Stimulated activated CD8-positive, alpha-beta memory T cell treated with anti-CD3 and anti-CD28 coated beads, Interleukin-2, amount 100 ng/mL, for 1 hour (primary cell): ENCODE results near the gene ENOSF1.
"Not testable (repeated sequence)": the region's sequence is repeated elsewhere in the genome, so short reads cannot be mapped to it uniquely, and the experiment has no call there.

Experiments used
- DNase-seq, 2 donors: peaks; one replicate each; pipeline ENCODE4 v3.0.0-alpha.2; 2020; ENCODE audit warnings: low read depth in 2 of 2

ENOSF1 gene

DNA sequence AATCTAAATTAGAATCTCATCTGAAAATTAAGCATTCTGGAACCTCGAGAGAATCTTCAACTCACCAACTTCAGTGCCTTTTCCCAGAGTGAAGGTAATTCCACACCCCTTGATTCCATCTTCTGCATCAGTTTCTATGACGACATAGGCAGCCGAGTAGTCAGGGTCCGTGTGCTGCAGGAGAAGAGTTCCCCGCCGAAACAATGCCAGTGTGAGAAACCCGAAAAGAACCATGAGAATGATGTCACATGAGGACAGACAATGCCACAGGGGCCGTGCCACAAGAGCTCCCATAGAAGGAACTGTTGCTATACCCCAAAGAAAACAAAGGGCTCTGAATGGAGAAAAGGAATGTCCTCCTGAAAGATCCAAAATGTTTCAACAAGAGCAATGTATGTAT lies 6.0 kb downstream of the ENOSF1 start:
- no peak for DNase-seq

- DNase-seq = no peak
Observed at GRCh38 chr18:703213-703967, 9.0 kb downstream of the ENOSF1 start.

DNA sequence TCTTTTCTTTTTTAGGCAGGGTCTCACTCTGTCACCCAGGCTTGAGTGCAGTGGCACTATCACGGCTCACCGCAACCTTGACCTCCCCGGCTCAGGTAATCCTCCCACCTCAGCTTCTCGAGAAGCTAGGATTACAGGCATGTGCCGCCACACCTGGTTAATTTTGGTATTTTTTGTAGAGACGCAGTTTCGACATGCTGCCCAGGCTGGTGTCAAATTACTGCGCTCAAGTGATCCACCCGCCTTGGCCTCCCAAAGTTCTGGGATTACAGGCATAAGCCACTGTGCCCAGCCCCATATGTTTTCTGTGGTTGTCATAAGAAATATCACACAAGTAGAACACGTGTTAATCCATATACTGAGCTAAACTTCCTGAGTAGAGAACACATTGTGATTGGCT lies 14.6 kb downstream of the ENOSF1 start:
- no peak for DNase-seq

GRCh38 chr18:697012-697411 lies 15.4 kb downstream of the ENOSF1 start:
- no peak for DNase-seq

- DNase-seq = no peak
Observed at GRCh38 chr18:693466-694187, 18.8 kb downstream of the ENOSF1 start.

GRCh38 chr18:692824-693223 lies 19.6 kb downstream of the ENOSF1 start:
- no peak for DNase-seq

DNA sequence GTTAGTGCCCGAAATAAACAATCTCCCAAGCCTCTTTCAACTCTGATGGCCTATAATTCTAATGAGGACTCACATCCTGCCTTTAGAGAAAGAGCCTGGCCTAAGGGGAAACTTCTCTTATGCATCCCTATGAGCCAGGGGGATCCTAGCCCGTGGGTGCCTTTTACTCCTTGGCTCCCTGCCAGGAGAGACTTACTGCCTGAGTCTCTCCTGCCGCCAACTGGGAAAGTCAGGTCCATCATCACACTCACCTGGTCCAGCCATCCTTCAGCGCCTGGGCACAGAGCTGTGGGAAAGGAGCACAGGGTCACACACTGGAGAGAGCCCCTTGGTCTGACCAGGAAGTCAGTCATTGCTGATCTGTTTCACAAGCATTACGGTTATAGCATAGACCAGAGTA lies 24.1 kb downstream of the ENOSF1 start:
- no peak for DNase-seq

DNA sequence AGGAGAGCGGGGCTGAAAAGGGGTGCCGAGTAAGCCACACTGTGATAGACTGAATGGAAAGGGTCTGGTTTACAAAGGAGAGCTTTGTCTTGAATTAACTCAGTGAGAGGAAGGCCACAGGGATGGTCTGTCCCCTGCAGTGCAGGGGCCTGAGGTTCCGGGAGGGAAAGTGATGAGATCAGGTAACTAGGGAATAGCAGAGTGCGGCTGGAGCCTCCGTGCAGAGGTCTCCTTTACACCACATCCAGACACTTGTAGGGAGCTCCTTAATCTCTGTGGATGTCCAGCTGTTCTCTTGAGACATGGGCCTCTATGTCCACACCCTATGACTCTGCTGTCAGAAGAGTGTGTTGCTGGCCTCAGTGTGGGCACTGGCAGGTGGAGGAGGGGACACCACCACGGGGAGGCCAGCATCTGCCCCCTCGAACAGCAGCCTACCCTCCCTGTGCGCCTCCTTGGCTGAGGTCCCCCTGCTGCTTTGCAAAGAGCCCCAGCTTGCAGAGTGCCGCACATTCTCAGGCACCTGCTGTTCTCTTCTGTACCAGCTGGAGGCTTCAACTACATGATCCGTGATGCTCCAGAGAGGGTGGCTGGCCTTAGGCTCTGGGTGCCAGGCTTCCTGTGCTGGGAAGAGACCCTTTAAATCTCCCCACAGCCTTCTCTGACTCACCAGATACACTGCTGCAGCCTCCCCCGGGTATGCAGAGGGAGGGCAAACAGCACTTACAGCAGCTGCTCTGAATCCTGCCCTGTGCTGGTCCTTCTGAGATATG lies 25.9 kb downstream of the ENOSF1 start:
- no peak for DNase-seq

GRCh38 chr18:685438-685837 lies 27.0 kb downstream of the ENOSF1 start:
- DNase-seq = no peak

- no peak for DNase-seq
Observed at GRCh38 chr18:683531-683930, 28.9 kb downstream of the ENOSF1 start.

- no peak for DNase-seq
Observed at GRCh38 chr18:682833-683232, 29.6 kb downstream of the ENOSF1 start.

- not testable (repeated sequence) for DNase-seq
Observed at GRCh38 chr18:682416-682815, 30.0 kb downstream of the ENOSF1 start.

DNA sequence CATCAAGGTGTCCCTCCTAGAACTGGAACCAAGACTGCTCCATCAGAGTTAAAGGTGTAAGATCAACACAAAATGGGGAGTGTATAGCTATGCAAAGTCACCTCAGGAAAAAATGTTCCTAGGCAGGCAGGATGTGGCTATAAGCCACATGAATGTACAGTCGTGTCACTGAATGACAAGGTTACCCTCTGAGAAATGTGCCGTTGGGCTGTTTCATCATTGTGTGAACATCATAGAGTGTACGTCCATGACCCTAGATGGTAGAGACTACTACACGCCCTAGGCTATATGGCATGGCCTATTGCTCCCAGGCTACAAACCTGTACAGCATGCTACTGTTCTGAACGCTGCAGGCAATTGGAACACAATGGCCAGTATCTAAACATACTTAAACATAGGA lies 30.4 kb downstream of the ENOSF1 start:
- DNase-seq = no peak

- DNase-seq = no peak
Observed at GRCh38 chr18:680392-680791, 32.0 kb downstream of the ENOSF1 start.

GRCh38 chr18:679516-679915 lies 32.9 kb downstream of the ENOSF1 start:
- DNase-seq = no peak

- DNase-seq = no peak
Observed at GRCh38 chr18:678482-679182, 33.8 kb downstream of the ENOSF1 start.

GRCh38 chr18:677951-678381 lies 34.5 kb downstream of the ENOSF1 start:
- no peak for DNase-seq

DNA sequence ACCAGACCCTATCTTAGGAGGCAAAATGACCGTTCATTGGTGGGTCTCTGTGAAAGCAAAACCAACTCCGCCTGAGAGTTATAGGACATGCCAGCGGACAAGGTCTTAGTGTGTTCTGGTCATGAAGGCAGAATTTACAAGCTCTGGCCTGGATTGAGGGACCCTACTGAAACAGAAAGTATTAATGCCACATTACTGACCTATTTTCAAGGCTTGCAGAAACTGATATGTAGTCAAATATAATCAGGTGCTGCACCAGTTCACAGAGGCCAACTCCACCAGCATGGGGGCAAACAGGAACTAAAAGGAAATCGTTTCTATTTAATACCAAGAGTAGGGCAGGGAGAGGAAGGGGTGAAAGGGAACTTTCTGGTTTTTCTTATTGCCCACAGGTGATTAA lies 35.3 kb downstream of the ENOSF1 start:
- DNase-seq = no peak

DNA sequence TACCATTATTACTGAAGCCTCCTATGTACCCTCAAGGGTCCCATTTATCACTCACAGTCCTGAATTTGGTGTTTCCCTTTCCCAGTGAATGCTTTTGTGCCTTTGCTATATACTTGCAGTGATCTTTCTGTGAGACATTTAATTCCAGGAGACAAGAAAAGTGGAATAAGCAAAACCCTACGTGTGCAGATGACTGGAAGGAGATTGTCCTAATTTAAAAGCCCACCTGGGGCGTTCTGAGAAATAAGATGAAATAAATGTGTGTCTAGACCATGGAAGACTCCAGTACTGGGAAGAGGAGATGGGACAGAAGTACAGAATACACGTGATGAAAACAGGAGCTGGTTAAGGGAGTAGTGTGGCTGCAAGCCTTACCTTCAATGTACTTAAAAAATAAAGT lies 35.7 kb downstream of the ENOSF1 start:
- no peak for DNase-seq

DNA sequence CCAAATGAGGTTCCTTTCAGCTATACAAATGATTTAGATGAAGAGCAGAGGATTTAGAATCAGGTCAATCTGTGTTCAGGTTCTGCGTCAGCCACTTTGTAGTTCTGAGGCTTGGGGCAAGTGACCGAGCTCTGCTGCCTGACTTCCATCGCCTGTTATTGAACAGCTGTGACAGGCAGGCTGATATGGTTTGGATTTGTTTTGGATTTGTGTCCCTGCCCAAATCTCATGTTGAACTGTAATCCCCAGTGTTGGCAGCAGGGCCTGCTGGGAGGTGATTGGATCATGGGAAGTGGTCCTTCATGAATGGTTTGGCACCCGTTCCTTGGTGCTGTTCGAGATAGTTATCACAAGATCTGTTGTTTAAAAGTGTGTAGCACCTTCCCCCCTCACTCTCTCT lies 36.4 kb downstream of the ENOSF1 start:
- no peak for DNase-seq

- no peak for DNase-seq
Observed at GRCh38 chr18:675307-675706, 37.1 kb downstream of the ENOSF1 start.

- no peak for DNase-seq
Observed at GRCh38 chr18:673769-674168, 38.7 kb downstream of the ENOSF1 start.
